ENCODE data around the gene NOS1AP. TPM values are rescaled to one million over a fixed set of nuclear protein-coding genes. Genes with fewer than 3 reads are reported as not detected.

The NOS1AP gene
- total and polyA plus RNA-seq, 9 of the 15 experiments (the other 6 are each of a cell fraction or from before 2014, with no cell fraction given) = 0.07 to 1.5 (median 0.22) TPM

DNA sequence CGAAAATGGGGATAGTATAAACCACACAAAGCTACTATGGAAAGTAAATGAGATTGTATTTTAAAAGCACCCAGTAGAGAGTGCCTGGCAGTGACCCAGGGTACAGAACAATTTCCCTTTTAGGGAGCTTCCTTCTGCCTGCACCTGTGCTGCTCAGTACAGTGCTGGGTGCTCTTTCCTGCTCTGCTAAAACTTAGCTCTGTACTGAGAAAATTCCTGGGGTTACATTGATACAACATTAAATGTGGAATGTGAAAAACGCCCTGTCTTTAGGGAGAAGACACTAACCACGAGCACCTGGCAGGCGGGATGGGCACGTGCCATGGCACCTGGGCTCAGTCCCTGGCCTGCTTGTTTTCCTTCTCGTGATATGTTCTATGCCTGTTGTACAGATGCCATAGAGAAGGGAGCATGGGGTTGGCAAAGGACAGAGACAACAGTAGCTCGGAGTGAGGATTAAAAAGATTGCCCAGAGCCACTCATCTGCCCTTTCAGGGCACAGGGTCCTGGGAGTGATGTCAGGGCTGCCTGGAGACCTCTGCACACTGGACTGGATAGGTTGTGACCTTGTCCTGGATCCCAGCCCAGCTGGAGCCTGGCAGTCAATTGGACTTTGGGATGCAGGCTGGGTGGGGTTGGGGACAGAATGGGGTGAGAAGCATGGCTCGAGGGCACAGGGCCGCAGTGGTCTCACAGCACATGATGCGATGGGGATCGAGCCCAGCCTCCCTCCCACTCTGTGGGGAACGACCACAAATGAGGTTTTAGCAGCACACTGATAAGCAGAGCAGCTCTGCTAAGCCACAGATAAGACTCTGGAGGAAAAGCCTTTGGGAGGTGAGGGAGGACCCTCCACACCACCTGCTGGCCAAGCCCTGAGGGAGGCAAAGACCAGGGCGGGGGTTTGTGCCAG is 302.9 kb downstream of the NOS1AP start (continued):
- TF ChIP-seq, protein P1, sequence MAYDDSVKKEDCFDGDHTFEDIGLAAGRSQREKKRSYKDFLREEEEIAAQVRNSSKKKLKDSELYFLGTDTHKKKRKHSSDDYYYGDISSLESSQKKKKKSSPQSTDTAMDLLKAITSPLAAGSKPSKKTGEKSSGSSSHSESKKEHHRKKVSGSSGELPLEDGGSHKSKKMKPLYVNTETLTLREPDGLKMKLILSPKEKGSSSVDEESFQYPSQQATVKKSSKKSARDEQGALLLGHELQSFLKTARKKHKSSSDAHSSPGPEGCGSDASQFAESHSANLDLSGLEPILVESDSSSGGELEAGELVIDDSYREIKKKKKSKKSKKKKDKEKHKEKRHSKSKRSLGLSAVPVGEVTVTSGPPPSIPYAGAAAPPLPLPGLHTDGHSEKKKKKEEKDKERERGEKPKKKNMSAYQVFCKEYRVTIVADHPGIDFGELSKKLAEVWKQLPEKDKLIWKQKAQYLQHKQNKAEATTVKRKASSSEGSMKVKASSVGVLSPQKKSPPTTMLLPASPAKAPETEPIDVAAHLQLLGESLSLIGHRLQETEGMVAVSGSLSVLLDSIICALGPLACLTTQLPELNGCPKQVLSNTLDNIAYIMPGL (CRISPR knock-in tag; IDR thresholded peaks at IDR 0.05) = 0 out of 2 replicates have a peak, but pooled peaks have one; percentile 31
- TF ChIP-seq, protein P2, sequence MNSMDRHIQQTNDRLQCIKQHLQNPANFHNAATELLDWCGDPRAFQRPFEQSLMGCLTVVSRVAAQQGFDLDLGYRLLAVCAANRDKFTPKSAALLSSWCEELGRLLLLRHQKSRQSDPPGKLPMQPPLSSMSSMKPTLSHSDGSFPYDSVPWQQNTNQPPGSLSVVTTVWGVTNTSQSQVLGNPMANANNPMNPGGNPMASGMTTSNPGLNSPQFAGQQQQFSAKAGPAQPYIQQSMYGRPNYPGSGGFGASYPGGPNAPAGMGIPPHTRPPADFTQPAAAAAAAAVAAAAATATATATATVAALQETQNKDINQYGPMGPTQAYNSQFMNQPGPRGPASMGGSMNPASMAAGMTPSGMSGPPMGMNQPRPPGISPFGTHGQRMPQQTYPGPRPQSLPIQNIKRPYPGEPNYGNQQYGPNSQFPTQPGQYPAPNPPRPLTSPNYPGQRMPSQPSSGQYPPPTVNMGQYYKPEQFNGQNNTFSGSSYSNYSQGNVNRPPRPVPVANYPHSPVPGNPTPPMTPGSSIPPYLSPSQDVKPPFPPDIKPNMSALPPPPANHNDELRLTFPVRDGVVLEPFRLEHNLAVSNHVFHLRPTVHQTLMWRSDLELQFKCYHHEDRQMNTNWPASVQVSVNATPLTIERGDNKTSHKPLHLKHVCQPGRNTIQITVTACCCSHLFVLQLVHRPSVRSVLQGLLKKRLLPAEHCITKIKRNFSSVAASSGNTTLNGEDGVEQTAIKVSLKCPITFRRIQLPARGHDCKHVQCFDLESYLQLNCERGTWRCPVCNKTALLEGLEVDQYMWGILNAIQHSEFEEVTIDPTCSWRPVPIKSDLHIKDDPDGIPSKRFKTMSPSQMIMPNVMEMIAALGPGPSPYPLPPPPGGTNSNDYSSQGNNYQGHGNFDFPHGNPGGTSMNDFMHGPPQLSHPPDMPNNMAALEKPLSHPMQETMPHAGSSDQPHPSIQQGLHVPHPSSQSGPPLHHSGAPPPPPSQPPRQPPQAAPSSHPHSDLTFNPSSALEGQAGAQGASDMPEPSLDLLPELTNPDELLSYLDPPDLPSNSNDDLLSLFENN (IDR thresholded peaks at IDR 0.05; ENCODE audit: low read depth in 2 of 2, low read length in 2 of 2) = peak in 1 of 2 experiments; percentile 94; a peak in 2 of 4 replicates
- TF ChIP-seq TEAD4 (IDR thresholded peaks at IDR 0.05; ENCODE audit: low read length) (peak; percentile 98), TEAD4 (CRISPR knock-in tag; IDR thresholded peaks at IDR 0.05; ENCODE audit: borderline replicate concordance) (no peak), NFE2 (IDR thresholded peaks at IDR 0.05; ENCODE audit: low read depth) (no peak), TAL1 (IDR thresholded peaks at IDR 0.05) (peak; percentile 97), PHB (CRISPR knock-in tag; IDR thresholded peaks at IDR 0.05) (no peak), ZNF174 (CRISPR knock-in tag; IDR thresholded peaks at IDR 0.05) (no peak), ZNF239 (CRISPR knock-in tag; IDR thresholded peaks at IDR 0.05) (peak; percentile 26; the same call in 1 of the 2 replicates), HDAC1 (IDR thresholded peaks at IDR 0.05) (peak in 1 of 2 experiments; percentile 79; a peak in 2 of 4 replicates), FOXA3 (CRISPR knock-in tag; conservative IDR thresholded peaks at IDR 0.05 in 1 of 2, IDR thresholded peaks at IDR 0.05 in 1 of 2) (0 out of 4 replicates have a peak, but pooled peaks of 1 of the 2 experiments have one; percentile 20), FUS (optimal IDR thresholded peaks at IDR 0.05; ENCODE audit: low read depth, low read length) (no peak), CBFB (CRISPR knock-in tag; IDR thresholded peaks at IDR 0.05) (peak; percentile 98), MCM2 (IDR thresholded peaks at IDR 0.05; ENCODE audit: low read depth) (no peak)
- TF ChIP-seq, protein P3, sequence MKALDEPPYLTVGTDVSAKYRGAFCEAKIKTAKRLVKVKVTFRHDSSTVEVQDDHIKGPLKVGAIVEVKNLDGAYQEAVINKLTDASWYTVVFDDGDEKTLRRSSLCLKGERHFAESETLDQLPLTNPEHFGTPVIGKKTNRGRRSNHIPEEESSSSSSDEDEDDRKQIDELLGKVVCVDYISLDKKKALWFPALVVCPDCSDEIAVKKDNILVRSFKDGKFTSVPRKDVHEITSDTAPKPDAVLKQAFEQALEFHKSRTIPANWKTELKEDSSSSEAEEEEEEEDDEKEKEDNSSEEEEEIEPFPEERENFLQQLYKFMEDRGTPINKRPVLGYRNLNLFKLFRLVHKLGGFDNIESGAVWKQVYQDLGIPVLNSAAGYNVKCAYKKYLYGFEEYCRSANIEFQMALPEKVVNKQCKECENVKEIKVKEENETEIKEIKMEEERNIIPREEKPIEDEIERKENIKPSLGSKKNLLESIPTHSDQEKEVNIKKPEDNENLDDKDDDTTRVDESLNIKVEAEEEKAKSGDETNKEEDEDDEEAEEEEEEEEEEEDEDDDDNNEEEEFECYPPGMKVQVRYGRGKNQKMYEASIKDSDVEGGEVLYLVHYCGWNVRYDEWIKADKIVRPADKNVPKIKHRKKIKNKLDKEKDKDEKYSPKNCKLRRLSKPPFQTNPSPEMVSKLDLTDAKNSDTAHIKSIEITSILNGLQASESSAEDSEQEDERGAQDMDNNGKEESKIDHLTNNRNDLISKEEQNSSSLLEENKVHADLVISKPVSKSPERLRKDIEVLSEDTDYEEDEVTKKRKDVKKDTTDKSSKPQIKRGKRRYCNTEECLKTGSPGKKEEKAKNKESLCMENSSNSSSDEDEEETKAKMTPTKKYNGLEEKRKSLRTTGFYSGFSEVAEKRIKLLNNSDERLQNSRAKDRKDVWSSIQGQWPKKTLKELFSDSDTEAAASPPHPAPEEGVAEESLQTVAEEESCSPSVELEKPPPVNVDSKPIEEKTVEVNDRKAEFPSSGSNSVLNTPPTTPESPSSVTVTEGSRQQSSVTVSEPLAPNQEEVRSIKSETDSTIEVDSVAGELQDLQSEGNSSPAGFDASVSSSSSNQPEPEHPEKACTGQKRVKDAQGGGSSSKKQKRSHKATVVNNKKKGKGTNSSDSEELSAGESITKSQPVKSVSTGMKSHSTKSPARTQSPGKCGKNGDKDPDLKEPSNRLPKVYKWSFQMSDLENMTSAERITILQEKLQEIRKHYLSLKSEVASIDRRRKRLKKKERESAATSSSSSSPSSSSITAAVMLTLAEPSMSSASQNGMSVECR (CRISPR knock-in tag; IDR thresholded peaks at IDR 0.05) = no peak
- TF ChIP-seq, protein P4, sequence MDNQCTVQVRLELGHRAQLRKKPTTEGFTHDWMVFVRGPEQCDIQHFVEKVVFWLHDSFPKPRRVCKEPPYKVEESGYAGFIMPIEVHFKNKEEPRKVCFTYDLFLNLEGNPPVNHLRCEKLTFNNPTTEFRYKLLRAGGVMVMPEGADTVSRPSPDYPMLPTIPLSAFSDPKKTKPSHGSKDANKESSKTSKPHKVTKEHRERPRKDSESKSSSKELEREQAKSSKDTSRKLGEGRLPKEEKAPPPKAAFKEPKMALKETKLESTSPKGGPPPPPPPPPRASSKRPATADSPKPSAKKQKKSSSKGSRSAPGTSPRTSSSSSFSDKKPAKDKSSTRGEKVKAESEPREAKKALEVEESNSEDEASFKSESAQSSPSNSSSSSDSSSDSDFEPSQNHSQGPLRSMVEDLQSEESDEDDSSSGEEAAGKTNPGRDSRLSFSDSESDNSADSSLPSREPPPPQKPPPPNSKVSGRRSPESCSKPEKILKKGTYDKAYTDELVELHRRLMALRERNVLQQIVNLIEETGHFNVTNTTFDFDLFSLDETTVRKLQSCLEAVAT (IDR thresholded peaks at IDR 0.05) = peak in 1 of 2 experiments; percentile 97; a peak in 2 of 4 replicates
